Measurements from ENCODE around the gene ACAA1. TPM values are rescaled to one million over a fixed set of nuclear protein-coding genes. Genes with fewer than 3 reads are reported as not detected.

The ACAA1 gene
- total and polyA plus RNA-seq, 2 experiments from 2014 or later = 21.4 to 26.6 TPM

DNA sequence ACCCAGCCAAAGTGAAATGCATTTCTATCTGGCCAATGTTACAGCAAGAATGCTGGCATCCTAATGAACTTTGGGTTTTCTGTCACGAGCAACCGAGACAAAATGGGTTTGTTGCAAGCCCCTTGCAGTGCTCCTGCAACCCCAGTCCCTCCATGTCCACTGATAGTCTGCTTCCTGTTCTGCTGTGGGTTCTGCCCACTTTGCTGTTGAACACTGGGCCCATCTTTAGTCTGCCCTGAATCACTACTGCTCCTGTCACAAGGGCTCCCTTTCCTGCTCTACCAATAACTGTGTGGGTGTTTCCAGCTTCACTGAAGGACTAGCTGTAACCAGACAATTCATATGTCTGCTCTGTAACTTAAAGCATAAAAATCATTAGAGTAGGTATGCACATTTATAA is 15.7 kb upstream of the ACAA1 start:
- peak overlapping the region; percentile 38; the same call in 1 of the 2 replicates for H2AFZ ChIP-seq
- Mint-ChIP-seq H3K27ac (no peak overlapping the region), H3K4me1 (peaks cover 4% of the 10 kb centered on the region; the same call in 1 of the 3 replicates), H3K27me3 (ENCODE audit: insufficient read depth, low read depth, poor library complexity) (peaks cover 3% of the 10 kb centered on the region), H3K36me3 (ENCODE audit: low read depth) (no peaks in the 10 kb centered on the region), H3K9me3 (no peaks in the 10 kb centered on the region), H3K4me3 (no peak overlapping the region)
- H3K9me2 ChIP-seq (ENCODE audit: insufficient read depth) = peaks cover 12% of the 10 kb centered on the region
- H3K27me3 ChIP-seq (ENCODE audit: insufficient read depth) = no peaks in the 10 kb centered on the region
- no peak overlapping the region for H3K4me2 ChIP-seq
- no peaks in the 10 kb centered on the region for H3F3A ChIP-seq (replicated peaks; ENCODE audit: low read depth)
- no peaks in the 10 kb centered on the region for H3K79me2 ChIP-seq (replicated peaks; ENCODE audit: insufficient read depth)
- H4K20me1 ChIP-seq (replicated peaks; ENCODE audit: insufficient read depth) = no peaks in the 10 kb centered on the region
- no peak for DNase-seq (ENCODE audit: low spot score)
- no peak for ATAC-seq
- no peak overlapping the region for H3K4me3 ChIP-seq
- H3K36me3 ChIP-seq (ENCODE audit: insufficient read depth) = no peaks in the 10 kb centered on the region
- TF ChIP-seq POLR2AphosphoS5 (IDR thresholded peaks at IDR 0.05; ENCODE audit: low read depth) (no peak), CTCF (conservative IDR thresholded peaks at IDR 0.05; ENCODE audit: low read depth in 2 of 2) (no peak), EZH2 (IDR thresholded peaks at IDR 0.05; ENCODE audit: low read depth, unreplicated experiment) (no peak), ZNF114 (CRISPR knock-in tag; IDR thresholded peaks at IDR 0.05) (no peak), ZNF331 (CRISPR knock-in tag; IDR thresholded peaks at IDR 0.05; ENCODE audit: low read depth) (no peak), CREB1 (CRISPR knock-in tag; IDR thresholded peaks at IDR 0.05; ENCODE audit: low read depth) (no peak)
- TF ChIP-seq, protein P1, sequence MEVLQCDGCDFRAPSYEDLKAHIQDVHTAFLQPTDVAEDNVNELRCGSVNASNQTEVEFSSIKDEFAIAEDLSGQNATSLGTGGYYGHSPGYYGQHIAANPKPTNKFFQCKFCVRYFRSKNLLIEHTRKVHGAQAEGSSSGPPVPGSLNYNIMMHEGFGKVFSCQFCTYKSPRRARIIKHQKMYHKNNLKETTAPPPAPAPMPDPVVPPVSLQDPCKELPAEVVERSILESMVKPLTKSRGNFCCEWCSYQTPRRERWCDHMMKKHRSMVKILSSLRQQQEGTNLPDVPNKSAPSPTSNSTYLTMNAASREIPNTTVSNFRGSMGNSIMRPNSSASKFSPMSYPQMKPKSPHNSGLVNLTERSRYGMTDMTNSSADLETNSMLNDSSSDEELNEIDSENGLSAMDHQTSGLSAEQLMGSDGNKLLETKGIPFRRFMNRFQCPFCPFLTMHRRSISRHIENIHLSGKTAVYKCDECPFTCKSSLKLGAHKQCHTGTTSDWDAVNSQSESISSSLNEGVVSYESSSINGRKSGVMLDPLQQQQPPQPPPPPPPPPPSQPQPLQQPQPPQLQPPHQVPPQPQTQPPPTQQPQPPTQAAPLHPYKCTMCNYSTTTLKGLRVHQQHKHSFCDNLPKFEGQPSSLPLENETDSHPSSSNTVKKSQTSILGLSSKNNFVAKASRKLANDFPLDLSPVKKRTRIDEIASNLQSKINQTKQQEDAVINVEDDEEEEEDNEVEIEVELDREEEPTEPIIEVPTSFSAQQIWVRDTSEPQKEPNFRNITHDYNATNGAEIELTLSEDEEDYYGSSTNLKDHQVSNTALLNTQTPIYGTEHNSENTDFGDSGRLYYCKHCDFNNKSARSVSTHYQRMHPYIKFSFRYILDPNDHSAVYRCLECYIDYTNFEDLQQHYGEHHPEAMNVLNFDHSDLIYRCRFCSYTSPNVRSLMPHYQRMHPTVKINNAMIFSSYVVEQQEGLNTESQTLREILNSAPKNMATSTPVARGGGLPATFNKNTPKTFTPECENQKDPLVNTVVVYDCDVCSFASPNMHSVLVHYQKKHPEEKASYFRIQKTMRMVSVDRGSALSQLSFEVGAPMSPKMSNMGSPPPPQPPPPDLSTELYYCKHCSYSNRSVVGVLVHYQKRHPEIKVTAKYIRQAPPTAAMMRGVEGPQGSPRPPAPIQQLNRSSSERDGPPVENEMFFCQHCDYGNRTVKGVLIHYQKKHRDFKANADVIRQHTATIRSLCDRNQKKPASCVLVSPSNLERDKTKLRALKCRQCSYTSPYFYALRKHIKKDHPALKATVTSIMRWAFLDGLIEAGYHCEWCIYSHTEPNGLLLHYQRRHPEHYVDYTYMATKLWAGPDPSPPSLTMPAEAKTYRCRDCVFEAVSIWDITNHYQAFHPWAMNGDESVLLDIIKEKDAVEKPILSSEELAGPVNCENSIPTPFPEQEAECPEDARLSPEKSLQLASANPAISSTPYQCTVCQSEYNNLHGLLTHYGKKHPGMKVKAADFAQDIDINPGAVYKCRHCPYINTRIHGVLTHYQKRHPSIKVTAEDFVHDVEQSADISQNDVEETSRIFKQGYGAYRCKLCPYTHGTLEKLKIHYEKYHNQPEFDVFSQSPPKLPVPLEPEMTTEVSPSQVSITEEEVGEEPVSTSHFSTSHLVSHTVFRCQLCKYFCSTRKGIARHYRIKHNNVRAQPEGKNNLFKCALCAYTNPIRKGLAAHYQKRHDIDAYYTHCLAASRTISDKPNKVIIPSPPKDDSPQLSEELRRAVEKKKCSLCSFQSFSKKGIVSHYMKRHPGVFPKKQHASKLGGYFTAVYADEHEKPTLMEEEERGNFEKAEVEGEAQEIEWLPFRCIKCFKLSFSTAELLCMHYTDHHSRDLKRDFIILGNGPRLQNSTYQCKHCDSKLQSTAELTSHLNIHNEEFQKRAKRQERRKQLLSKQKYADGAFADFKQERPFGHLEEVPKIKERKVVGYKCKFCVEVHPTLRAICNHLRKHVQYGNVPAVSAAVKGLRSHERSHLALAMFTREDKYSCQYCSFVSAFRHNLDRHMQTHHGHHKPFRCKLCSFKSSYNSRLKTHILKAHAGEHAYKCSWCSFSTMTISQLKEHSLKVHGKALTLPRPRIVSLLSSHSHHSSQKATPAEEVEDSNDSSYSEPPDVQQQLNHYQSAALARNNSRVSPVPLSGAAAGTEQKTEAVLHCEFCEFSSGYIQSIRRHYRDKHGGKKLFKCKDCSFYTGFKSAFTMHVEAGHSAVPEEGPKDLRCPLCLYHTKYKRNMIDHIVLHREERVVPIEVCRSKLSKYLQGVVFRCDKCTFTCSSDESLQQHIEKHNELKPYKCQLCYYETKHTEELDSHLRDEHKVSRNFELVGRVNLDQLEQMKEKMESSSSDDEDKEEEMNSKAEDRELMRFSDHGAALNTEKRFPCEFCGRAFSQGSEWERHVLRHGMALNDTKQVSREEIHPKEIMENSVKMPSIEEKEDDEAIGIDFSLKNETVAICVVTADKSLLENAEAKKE (CRISPR knock-in tag; IDR thresholded peaks at IDR 0.05) = no peak
- no peaks in the 10 kb centered on the region for H3K4me1 ChIP-seq (ENCODE audit: insufficient read depth)
- H3K27ac ChIP-seq (ENCODE audit: low read depth) = no peak overlapping the region

Data from GM23338 (cell line).